Panc1 (cell line): ENCODE measurements around the gene PTPRS.

Experiments
- CTCF ChIP-seq: fragments of 450-650 bp; IDR thresholded peaks from 2 replicates; pipeline ENCODE4 v1.5.1; 2017; ENCODE audit warnings: mild to moderate bottlenecking
- POLR2AphosphoS5 ChIP-seq: IDR thresholded peaks from 2 replicates; pipeline ENCODE4 v1.6.1; 2012; ENCODE audit warnings: mild to moderate bottlenecking, low read depth, low read length, moderate library complexity
- REST ChIP-seq, 2 experiments: IDR thresholded peaks; 2 replicates each; pipeline ENCODE4 v1.6.1; 2011 to 2012; ENCODE audit warnings: low read depth in 2 of 2, control low read depth in 1 of 2, low read length in 1 of 2, mild to moderate bottlenecking in 1 of 2, moderate library complexity in 1 of 2; ENCODE audit not compliant: insufficient read depth in 1 of 2
- SIN3A ChIP-seq: IDR thresholded peaks from 2 replicates; pipeline ENCODE4 v1.6.1; 2012; ENCODE audit warnings: low read depth, mild to moderate bottlenecking, low read length, moderate library complexity, borderline replicate concordance; ENCODE audit not compliant: insufficient read depth
- TCF7L2 ChIP-seq: IDR thresholded peaks from 2 replicates; pipeline ENCODE4 v1.6.1; 2011; ENCODE audit warnings: mild to moderate bottlenecking, low read depth, low read length, inconsistent platforms

- TF ChIP-seq CTCF (no peak), POLR2AphosphoS5 (no peak), REST (IDR thresholded peaks at IDR 0.05; ENCODE audit: insufficient read depth in 1 of 2, low read depth in 2 of 2, low read length in 1 of 2) (no peak), SIN3A (no peak), TCF7L2 (no peak)
Measured at GRCh38 chr19:5324947-5325346, 15.7 kb downstream of the PTPRS start.
